CD4-positive, alpha-beta T cell treated with Interleukin-1 beta for 1 hour (primary cell): Measurements from ENCODE around the gene PELI2.
A peak's percentile ranks its signal among the peaks of the same experiment; 100 is the strongest.

Source experiments
- DNase-seq, 2 donors: peaks; one replicate each; pipeline ENCODE4 v3.0.0-alpha.2; 2020 to 2022

PELI2 gene

DNA sequence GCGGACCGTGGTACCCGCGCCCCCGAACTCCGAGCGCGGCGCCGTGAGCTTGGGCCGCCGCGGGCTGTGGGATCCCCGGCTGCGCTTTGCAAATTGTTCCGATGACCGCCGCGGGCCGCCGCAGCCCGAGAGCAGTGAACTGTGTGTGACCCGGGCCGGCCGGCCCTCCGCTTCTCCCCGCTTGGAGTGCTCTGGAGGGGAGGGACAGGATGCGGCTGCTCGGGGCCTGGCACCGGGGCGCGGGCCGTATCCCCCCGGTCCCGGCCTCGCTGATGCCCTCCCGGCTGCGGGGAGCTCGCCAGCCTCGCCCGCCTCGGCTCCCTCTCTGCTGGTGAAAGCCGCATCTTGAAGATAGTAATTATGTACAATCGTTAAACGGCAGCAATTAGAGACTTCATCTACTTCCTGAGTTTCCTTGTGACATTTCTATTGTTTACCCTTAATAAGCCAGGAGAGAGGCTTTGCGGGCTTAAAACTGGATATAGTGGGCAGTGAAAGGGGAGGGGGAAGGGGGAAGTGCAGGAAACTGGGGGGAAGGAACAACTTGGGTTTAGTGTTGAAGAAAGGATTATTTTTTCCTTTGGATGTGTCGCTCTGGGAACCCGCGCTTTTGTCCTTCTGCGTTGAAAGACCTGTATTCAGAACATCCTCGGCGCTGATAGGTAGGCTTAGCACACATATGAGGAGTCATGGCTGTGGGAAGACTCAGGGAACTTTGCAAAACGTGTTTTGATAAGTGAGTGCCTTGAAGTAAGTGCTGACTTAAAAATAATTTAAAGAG is 1.2 kb downstream of the PELI2 start:
- peak in 1 of 2 donors; percentile 13 for DNase-seq

DNA sequence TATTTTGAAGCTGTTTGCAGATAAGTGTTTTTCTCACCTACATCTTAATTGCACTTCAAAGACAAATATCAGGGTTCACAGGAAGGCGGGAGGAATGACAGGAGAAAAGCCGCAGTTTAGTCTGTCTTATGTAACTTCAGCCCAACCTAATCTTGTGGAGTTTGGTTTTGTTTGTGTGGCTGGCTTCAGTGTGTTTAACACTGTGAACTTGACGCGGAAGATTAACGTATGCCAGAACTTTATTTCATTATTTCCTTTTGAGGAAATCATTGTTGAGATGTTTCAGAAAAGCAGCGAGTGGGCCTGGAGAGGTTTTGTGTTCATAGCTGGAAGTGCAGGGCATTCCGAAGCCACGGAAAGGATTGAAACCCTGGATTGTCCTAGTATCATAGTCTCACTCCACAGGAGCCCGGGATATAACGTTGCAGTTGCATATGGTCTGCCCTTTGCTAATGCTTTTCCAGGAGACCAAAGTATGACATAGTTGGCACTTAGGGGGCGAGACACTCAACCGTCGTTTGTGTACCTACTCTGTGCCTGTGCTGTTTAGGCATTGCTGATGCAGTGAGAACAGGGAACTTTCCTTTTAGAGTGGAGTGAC is 2.0 kb downstream of the PELI2 start:
- no peak for DNase-seq

DNA sequence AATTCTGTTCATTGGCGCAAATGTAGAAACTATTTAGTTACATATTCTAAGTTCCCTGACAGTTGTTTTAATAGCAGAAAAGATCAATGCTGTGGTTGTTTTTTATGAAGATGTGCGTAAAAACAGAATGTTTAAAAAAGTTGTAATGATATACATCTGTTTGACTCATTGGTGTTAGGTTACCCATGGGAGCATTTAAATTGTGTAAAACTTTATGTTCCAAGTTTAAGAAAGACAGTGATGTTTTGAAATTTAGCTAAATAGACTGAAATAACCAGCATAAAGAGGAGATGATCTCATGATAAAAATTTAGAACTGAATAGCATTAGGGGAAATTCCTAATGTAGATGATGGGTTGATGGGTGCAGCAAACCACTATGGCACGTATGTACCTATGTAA is 3.6 kb downstream of the PELI2 start:
- DNase-seq = no peak

DNA sequence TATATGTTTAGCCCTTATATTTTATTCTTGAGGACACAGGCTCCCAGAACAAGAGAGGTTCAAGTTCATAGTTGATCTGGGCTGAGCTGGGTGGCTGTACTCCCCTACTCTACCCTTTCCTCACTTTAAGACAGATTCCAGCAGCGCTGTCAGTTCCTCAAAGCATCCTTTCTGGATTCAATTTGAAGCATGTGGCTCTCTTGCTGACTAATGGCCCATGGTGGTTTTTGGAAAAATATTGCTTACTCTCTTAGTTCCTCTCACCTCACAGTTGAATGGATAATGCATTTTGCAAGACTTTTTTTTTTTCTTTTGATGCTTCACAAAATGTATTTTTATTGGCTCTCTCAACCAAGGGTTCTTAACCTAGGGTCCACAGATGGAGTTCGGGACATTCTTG is 4.1 kb downstream of the PELI2 start:
- no peak for DNase-seq

DNA sequence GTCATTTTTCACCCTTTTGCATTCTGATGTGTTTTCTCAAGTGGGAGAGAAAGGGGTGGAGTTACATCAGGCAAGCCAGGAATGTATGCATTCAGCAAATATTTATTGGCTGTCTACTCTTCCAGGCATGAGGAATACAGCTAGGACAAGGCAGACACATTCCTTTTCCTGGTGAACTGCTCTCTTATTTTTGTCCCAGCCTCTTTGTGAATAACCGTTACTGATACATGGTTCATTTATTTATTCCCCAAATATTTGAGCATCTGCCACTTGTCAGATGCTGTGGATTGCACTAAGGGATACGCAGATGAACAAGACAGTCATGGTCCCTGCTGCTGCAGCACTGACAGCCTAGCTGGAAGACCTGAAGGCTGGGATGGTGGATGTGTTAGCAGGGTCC is 6.1 kb downstream of the PELI2 start:
- DNase-seq = no peak

DNA sequence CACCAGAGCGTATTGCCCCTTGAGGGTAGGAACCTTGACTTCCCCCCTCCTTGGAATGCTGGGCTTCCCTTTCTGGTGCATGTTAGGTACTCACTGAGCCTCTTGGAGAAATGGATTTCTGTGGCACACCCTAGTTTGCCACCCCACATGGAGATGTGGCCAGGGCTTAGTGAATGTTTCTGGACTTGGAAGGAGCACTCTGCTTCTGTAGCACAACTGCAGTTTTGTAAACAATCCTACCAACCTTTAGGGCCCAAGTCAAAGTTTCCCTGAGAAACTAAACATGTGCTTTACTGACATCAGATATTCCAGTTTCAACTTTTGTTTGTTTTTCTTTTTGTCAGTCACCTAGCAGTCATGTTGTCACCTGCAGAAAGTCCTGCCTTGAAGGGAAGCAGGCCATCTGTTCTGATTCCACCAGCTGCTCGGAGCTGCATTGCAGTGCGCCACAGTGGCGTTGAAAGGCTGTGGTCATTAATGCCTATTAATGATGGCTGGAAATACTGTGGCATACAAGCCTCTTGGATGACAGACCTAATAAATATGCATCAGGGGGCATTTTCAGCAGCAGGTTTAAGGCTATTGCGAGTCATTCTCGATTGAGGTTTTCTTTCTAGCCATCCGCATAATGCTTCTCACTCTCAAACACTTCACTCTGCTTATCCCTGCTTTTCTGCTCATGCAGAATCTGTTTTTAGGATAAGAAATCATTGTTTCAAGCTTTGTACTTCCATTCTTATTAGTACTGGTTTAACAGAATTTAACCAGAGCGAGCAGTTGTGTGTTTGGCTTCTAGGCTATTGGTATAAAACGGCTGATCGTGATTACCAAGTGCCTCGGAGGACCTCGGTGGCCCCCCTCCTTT is 7.8 kb downstream of the PELI2 start:
- no peak for DNase-seq

DNA sequence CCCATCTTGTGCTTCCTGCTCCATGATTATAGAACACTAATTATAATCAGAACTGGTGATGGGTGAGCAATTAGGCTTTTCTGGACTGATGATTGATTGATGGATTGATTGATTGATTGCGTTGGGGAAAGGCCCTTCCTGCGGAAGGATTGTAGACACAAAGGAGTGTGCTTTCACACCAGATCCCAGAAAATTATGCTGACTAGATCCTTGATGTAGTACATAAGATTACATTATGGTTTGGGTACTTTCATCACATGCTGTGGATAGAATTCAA is 8.4 kb downstream of the PELI2 start:
- no peak for DNase-seq

DNA sequence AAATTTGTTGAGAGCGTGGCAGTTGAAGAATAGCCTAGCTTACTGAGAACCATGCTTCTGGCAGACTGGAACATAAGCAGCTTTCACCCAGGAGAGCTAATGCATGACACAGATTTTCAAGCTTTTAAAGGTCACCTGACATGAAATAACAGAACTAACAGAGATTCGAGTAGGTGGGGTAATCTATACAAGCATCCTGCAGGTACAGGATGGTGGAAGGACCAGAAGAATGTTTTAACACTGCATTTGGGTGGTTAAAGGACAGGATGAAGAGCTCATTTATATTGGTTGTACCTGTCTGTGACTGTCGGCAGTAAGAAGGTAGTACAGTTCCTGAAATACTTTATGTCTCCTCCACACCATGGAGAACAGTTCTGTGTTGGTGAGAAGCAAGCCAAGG is 8.9 kb downstream of the PELI2 start:
- DNase-seq = no peak

DNA sequence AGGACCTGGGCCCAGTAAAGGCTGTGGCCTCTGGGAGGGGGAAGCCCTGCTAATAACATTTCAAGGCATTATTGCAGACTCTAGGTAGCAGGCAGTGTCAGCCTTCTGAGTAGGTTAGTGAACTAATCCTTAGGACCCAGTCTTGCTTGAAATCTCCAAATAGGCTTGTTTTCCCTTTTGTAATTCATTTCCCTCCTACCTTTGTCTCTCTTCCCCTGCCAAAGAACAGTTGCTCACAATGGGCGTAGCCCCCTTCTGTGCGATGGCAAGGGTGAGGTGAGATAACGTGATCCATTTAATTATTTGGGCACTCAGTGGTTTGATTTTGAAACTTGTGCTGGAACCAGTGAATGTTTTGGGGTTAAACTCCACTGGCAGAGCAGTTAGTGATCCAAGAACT is 10.9 kb downstream of the PELI2 start:
- DNase-seq = no peak

DNA sequence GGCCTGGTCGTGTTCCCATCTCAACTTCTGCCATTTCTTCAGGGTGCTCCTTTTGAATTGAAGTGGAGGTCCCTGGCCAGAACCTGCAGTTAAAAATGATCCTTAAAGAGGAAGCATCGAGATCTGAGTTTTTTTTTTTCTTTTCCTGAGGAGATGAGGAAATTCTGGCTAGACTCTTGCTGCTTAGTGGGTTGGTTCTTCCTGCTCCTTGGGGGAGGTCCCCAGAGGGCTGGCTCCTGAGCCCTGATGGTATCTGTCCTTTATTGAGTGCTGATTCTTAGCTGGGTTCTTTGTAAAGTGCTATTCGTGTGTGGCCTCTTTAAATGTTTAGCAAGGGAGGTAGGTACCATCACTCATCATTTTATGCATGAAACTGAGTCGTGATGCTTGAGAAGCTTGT is 11.7 kb downstream of the PELI2 start:
- DNase-seq = no peak

DNA sequence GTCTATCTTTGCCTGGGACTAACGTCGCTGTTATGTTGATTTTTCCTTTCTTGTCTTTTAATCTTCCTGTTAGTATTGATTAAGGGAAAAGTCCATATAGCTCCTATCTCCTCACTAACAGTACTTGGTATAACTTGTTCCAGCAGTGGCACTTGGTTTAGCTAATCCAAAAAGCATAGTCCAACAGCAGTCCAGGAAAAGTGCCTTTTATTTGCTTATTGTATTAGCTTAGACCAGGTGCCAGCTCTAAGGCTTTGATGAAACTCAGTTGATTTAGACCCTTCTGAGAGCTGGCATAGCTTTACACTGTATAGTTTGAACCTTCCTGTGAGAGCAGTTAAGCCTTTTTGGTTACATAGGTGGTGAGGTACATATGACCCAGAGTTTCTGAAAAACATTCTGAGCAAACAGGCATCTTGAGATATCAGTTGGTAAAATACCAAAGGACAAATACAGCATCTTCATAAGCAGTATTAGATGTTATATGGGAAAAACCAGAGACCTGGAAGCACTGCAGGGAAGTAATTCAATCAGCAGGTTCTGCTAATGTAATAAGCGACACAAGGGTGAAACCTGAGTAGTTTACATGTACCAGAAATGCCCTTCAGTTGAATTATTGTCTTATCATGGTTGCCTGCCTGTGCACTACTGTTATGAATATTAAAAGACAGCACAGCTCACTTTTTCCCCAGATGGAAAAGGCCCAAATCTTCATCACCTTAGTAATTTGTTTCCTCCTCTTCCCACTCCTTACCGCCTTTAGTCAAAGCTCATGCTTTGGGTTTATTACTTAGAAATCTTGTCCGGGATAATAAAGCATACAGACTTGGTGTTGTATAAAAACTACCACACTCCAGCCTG is 13.0 kb downstream of the PELI2 start:
- DNase-seq = no peak

DNA sequence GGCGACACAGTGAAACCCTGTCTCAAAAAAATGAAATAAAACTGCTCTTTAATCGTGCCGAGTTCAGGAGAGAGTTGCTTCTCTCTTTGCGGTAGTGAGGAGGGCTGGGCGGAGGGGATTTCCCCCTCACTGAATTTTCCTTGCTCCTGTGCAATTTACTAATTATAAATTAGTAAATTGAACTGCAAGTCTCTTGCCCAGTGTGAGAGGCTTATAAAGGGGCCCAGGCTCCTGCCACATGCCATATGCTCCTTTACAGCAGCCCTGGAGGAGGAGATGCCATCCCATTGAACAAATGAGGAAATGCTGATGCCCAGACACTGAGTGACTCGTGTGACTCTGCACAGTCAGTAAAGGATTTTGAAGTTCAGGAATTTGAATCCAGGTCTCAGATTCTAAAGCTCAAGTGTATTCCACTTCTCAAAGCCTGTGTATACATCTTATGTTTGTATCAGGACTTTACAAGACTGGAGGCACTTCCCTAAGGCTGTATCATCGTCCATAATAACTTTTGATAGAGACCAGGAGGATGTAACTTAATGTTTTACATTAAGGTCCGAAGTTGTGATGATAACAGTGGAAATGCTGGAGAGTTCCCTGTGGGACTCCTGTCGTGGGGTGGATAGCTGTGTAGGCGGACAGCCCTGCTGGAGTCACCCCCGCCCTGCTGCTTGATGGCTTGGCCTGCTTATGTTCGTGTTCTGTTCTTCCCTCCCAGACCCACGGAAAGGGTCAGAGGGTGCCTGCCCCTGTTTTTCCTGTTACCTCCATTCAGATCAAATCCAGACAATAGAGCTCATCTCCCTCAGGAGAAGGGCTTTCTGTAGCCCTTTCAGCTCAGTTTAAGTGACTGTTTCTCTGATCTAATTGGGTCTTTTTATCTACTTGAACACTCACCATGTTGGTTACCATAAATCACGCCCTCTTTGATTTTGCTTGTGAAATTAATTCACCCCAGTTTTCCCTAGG is 13.9 kb downstream of the PELI2 start:
- no peak for DNase-seq

DNA sequence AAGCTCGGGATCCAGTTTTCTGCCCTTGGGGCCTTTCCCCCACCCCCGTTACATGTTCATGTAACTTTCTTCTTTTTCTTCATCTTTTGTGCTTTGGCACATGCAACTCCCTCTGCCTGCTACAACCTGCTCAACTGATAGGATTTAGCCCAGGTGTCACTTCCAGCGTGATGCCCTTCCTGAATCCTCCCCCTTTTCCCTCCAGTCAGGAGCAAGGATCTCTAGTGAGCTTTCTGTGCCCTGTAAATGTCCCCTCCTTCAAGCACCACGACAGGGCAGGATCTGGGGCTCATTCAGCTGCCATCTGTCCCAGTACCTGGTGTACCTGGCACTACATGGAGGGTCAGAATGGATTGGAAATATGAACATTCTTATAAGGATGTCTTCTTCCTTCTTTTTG is 15.3 kb downstream of the PELI2 start:
- no peak for DNase-seq

DNA sequence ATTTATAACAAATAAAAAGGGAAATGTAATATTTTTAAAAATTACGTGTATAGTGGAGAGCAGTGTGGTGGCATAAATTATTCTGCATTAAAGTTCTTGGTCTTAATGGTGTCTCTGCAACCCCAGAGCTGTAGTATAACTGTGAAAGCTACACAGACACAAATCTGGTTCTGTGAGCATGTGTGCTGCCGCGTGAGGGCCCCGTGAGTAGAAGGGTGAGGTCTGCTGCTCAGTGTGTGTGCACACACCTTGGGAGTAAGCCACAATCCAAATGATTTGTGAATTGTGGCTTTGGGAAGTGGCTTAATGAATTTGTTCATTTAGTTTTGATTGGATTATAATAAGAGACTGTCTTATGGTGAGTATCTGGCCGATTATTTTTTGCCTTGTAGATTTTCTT is 16.8 kb downstream of the PELI2 start:
- no peak for DNase-seq

DNA sequence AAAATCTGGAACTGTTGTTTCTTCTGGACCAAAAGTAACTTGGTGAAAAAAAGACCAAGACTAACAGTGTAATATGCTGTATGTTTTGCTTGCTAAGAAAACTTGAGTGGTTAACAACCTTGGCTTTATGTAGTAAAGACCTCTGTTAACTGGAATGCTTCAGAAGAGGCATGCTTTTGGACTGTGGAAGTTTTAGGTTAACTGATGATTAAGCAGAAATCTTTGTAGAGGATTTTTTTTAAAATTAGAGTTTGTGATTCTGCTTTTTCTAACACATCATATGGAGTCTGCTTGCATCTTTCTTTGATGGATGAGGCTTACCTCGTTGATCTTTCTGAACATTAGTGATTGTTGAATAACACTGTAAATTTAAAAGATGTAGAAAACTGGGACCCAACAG is 17.5 kb downstream of the PELI2 start:
- no peak for DNase-seq

DNA sequence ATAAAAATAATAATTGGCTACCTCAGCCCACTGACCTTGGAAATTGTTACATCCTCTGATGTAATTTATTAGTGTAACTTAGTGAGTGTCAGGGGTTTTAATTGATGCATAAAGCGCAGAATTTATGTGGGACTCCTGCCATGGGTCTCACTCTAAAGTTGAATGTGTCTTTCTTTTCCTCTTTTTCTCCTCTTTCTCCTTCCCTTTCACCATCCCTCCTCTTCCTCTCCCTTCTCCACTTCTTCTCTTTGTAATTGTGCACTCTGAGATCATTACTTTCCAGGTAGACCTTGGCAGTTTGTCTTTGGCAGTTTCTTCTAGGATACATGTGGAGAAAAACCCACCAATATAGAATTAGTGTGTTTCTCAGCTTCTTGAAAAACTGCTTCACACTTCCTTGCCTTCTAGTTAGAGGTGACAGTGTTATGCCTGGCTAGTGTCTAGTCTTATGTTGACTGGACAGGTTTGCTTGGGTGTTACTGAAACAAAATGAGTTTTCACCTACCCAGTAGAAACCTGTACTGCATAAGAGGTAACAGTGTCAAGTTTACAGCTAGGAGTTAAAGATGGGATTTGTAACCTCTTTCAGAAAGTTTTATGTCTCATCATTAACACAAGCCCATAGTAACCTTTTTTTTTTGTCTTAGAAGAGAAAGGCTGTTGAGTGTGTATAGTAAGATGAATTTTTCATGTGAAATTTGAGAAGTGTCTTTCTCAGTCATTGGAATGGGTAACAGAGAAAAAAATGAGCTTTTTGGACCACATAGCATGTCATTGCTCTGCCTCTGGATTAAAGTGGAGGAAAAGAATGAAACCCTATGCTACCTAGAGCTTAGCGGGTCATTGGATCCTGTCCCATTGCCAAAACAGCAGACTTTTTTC is 18.6 kb downstream of the PELI2 start:
- DNase-seq = no peak

DNA sequence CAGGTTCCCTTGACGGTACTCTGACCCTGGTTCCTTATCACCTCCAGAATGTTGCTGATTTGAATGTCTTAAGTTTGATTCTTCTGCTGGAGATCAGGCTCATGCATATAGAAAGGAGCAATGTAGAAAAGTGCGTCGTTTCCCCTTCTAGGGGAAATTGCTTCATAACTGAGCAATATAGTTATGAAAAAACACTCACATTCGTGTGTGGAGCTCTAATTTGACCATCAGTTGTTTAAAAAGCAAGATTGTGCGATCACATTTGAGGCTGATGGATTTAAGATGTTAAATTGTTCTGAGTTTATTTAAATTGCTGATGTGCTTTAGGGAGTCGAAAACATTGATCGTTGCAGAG is 19.2 kb downstream of the PELI2 start:
- DNase-seq = no peak

DNA sequence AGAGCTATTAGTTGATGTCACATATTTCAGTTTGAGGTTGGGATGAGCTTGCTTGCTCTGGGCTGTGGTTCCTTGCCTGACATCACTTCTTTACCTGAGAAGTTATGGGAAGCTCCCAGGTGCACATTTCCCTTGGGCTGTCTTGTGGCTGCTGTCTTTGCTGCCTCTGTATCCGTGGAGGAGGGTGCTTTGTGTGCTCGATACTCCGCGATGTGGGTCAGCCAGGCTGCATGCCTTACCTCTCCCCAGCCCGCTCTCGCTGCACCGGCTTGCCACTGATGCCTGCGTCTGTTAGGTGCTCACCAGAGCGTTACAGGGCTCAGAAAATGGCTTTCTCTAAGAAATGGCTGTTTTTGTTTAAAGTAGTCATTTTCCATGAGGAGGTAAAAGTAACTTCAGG is 19.6 kb downstream of the PELI2 start:
- no peak for DNase-seq

DNA sequence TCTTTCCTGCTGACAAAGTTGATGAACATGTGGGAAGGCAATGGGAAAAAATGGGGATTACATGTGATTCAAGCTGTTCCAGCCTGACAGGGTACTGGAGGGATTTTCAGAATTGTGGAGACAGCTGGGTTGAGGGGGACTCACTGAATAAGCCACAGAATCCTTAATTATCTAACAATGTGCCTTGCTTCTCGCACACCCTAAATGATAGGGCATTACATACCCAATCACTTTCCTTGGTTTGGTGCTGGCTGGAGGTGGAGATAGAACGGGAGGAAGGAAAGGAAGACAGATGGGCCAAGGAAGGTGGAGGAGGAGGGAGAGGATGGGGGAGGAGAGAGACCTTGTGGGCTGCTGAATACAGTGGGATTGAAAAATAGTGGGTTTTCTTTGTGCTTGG is 20.7 kb downstream of the PELI2 start:
- DNase-seq = no peak

DNA sequence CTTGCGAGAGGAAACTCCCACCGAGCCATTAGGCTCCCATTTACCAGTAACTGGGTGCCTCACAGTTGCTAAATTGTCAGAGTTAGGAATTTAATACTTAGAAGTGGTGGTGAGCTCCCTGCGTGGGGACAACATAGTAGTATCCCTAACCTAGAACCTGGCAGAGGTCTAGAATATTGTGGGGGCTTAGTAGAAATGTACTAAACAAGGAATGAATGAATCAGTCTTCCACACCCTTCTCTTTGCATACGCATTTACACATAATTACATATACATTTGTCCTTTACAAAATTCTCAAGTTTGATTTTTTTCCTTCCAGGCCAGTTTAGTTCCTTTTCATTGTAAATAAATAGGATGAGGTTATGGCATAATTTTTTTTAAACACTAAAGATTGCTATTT is 24.1 kb downstream of the PELI2 start:
- DNase-seq = no peak

DNA sequence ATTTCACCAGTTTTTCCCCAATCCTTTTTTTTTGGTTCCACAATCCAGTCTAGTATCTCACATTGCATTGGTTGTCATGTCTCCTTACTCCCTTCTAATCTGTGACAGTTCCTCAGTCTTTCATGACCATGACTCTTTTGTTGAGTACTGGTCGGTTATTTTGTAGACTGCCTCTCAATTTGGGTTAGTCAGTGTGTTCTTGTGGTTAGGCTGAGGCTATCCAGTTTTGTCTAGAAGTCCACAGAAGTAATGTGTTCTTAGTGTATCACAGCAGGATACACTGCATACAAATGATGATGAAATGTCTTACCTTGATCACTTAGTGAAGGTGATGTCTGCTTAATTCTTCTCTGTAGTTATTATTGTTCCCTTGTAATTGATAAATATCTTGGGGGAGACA is 24.8 kb downstream of the PELI2 start:
- no peak for DNase-seq
